C4-2B (cell line): ENCODE data around the gene RNF217.

Experiments used
- H3K27ac ChIP-seq: fragments of 450-650 bp; 2 replicates; pipeline ENCODE4 v1.5.1; 2017
- ZFX ChIP-seq: fragments of 450-650 bp; IDR thresholded peaks from 2 replicates; pipeline ENCODE4 v1.6.1; 2017
- TF ChIP-seq, protein P1 (sequence below): fragments of 450-650 bp; conservative IDR thresholded peaks from 2 replicates; pipeline ENCODE4 v1.5.1; 2017; ENCODE audit warnings: mild to moderate bottlenecking

Gene RNF217

DNA sequence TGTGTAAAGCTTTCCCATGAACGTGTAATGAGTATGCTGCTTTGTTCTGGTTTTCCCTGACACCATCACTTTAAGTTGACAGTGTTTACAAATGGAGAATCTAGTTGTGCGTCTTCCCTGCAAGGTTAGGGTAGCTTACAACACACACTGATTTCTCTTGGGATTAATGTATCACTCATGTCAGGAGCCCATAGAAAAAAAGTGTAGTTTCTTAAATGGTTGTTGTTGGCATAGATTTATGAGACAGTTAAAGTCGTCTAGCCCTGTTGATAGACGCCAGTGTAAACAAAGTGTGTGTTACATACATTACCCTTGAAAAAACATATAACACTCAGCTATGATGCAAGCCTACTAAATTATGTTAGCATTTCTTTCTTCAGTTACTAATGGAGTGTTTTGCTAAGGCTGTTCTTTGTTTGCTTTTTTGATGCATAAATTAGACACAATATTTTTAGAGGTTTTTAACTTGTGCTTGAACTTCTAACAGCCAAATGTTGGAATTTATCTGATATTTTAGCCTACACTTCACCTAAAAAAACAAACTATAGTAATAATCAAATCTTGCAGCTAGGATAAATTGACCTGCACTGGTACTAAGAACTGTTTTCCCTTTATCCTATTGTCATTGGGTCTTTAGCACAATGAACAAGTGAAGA lies 88.6 kb downstream of the RNF217 start:
- TF ChIP-seq ZFX = no peak
- TF ChIP-seq, protein P1, sequence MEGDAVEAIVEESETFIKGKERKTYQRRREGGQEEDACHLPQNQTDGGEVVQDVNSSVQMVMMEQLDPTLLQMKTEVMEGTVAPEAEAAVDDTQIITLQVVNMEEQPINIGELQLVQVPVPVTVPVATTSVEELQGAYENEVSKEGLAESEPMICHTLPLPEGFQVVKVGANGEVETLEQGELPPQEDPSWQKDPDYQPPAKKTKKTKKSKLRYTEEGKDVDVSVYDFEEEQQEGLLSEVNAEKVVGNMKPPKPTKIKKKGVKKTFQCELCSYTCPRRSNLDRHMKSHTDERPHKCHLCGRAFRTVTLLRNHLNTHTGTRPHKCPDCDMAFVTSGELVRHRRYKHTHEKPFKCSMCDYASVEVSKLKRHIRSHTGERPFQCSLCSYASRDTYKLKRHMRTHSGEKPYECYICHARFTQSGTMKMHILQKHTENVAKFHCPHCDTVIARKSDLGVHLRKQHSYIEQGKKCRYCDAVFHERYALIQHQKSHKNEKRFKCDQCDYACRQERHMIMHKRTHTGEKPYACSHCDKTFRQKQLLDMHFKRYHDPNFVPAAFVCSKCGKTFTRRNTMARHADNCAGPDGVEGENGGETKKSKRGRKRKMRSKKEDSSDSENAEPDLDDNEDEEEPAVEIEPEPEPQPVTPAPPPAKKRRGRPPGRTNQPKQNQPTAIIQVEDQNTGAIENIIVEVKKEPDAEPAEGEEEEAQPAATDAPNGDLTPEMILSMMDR = no peak
- no peak overlapping the region for H3K27ac ChIP-seq

DNA sequence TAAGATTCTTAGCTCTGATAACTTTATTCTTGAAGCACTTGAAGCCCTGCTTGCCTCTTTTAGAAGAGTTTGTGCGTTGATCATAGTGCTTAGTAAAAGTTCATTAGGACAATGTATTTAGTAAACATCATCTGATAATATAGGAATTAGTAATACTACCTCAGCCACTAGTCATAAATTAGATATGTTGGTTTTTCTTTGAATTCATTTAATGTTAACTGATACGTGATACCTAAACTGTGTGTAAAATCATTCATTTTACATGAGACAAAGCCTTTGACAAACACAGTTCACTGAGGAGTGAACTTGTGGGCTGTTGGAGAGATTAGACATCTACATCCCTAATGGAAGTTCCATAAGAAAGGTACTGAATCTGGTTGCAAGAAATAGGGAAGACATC lies 91.6 kb downstream of the RNF217 start:
- no peak for TF ChIP-seq ZFX
- TF ChIP-seq, protein P1 = no peak

DNA sequence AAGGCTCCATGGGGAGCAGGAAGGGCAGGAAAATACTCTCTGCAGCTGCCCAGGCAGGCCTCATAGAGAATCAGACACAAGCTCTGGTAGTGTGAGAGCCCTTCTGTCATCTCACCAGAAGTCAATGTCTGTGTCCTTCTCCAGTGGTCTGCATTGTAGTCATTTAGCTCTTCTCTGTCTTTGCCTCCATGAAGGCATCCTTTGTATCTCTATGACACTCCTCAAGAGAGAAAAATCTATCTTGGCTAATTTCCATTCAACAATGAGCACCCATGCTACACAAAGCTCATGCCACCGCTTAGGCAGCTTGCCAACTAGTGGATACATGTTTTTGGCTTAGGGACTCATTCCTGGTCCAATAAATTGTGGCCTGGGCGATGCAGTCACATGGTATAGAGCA lies 92.1 kb downstream of the RNF217 start:
- no peak overlapping the region for H3K27ac ChIP-seq
- TF ChIP-seq, protein P1 = no peak
- TF ChIP-seq ZFX = no peak

More for the DNA sequence above, 91.6 kb downstream of the RNF217 start:
- no peak overlapping the region for H3K27ac ChIP-seq

DNA sequence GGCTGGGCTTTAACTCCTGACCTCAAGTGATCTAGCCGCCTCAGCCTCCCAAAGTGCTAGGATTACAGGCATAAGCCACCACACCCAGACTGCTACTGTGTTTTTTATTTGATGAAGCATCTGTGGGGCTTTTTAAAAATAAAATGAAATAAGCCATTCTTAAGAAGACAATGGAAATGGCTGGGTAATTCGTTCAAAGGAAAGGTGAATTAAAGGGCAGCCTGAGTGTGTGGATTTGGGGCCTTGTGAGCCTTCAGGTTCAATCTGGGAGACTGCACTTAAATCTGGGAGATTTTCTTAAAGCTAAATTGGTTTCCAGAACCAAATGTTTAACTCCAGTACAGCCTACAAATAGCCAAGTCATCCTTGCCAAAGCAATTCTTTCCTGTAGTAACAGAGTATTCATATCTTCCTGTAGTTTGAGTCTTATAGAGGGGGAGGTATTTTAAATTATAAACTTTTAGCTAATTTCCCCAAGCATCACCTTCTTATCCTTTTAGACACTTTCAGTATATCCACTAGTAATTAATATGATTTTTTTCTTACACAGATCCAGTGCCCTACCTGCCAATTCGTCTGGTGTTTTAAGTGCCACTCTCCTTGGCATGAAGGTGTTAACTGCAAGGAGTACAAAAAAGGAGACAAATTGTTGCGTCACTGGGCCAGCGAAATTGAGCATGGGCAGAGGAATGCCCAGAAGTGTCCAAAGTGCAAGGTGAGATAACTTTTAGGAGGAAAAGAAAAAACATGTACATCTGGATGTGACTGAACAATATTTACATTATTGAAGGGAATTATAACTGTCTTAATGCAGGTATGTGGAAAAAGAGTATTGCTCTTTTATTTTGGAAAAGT lies 95.4 kb downstream of the RNF217 start:
- H3K27ac ChIP-seq = no peak overlapping the region
- TF ChIP-seq, protein P1 = no peak
- TF ChIP-seq ZFX = no peak

DNA sequence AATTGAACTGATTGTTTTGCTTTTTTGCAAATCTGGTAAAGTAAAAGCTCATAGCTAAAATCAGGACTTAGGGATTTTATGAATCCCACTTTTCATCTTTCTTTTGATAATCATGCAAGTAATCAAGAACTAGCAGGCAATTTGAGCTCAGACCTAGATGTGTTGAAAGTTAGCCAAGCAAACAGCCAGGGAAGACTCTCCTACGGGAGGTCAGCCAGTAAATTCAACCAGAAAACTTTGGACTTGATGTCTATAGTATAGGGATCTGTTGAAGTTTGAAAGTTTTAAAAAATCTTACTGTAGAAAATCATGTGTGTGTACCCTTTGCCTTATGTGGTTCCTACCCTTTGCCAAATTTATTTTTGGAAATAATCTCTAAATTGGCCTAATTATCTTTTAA lies 96.3 kb downstream of the RNF217 start:
- H3K27ac ChIP-seq = no peak overlapping the region
- no peak for TF ChIP-seq ZFX
- TF ChIP-seq, protein P1 = no peak

DNA sequence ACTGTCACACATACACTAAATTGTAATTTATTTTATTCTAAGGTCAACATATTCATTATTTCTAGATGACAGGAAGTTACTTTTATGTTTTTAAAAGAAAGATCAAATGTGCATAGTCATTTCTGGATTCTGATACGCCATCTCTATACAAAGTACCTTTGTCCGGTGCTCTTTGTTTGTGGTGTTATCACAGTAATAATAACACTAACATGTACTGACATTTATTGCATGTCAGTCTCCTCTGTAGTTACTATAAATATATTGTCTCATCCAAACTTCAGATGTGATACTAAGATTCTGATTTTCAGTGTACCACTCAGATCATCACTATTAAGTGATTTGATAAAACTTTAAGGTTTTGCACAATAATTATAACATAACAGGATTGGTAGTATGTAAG lies 101.1 kb downstream of the RNF217 start:
- TF ChIP-seq, protein P1 = no peak
- no peak for TF ChIP-seq ZFX

DNA sequence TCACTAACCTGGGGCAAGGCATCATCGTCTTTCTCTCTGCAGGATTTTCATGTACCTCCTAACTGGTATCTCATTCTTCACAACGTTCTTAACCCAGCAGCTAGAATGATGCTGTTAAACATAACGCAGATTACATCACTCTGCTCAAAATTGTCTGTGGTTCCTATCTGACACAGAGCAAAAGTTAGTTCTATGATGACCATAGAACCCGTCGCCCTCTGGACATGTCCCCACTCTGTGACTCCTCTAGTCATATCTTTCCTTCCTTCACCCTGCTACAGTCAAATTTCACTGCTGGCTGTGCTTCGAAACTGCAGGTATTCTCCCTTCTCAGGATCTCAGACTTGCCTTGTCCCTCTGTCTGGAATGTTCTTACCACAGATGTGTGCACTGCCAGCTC lies 103.9 kb downstream of the RNF217 start:
- no peak overlapping the region for H3K27ac ChIP-seq
- TF ChIP-seq ZFX = no peak
- TF ChIP-seq, protein P1 = no peak

More for the DNA sequence above, 101.1 kb downstream of the RNF217 start:
- no peak overlapping the region for H3K27ac ChIP-seq
